IMR-90 (cell line): ENCODE measurements around the gene PLCD1. TPM values are rescaled to one million over a fixed set of nuclear protein-coding genes. Genes with fewer than 3 reads are reported as not detected.

Experiments used
- ATAC-seq: fragments of 200-7000 bp; cut with Tn5 transposase; 2 replicates; pipeline ENCODE4 v1.9.1; 2020; ENCODE audit warnings: low read depth, mild to moderate bottlenecking, moderate library complexity
- BruUV-seq: library from RNA; stranded (reverse); fragments of 400-500 nt; replicated peaks from 2 replicates; lab custom pipeline; 2021; lab: Mats Ljungman, UMichigan
- CTCF ChIA-PET: fragments of 300-600 bp; formaldehyde crosslinking; extraction: SDS; loops from one replicate; lab custom pipeline; 2021; ENCODE audit warnings: antibody characterized with exemption; lab: Yijun Ruan, JAX
- POLR2A ChIA-PET: fragments of 300-600 bp; sonication (Branson Sonifier 250); formaldehyde crosslinking; loops from one replicate; lab custom pipeline; 2022; ENCODE audit warnings: antibody characterized with exemption; ENCODE audit not compliant: unreplicated experiment; lab: Charles Lee
- DNase-seq: peaks from one replicate; pipeline ENCODE4 v3.0.0; 2013
- H2AFZ ChIP-seq: replicated peaks from 2 replicates; pipeline ENCODE3; 2013; ENCODE audit warnings: low read length, mild to moderate bottlenecking; ENCODE audit not compliant: poor library complexity
- H2AK5ac ChIP-seq: 2 replicates; pipeline ENCODE4 v1.6.1; 2013; ENCODE audit warnings: low read depth, low read length, inconsistent platforms
- H2AK9ac ChIP-seq: replicated peaks from 2 replicates; pipeline ENCODE3; 2013; ENCODE audit warnings: mild to moderate bottlenecking, low read depth, low read length, moderate library complexity; ENCODE audit not compliant: poor library complexity
- H2BK120ac ChIP-seq: 2 replicates; pipeline ENCODE4 v1.6.1; 2013; ENCODE audit warnings: low read depth, low read length, inconsistent platforms
- H2BK15ac ChIP-seq: 3 replicates; pipeline ENCODE4 v1.6.1; 2013; ENCODE audit warnings: low read depth, low read length, inconsistent platforms
- H2BK20ac ChIP-seq: 2 replicates; pipeline ENCODE4 v1.6.1; 2013; ENCODE audit warnings: low read depth, mild to moderate bottlenecking, inconsistent platforms, low read length, moderate library complexity
- H2BK5ac ChIP-seq: 2 replicates; pipeline ENCODE4 v1.6.1; 2013; ENCODE audit warnings: mild to moderate bottlenecking, low read depth, low read length, inconsistent platforms; ENCODE audit not compliant: poor library complexity, severe bottlenecking
- H3K14ac ChIP-seq: replicated peaks from 2 replicates; pipeline ENCODE4 v1.6.1; 2013; ENCODE audit warnings: low read depth, low read length, inconsistent platforms
- H3K18ac ChIP-seq: 2 replicates; pipeline ENCODE4 v1.6.1; 2013; ENCODE audit warnings: low read depth, low read length, control low read depth
- H3K23ac ChIP-seq: 2 replicates; pipeline ENCODE4 v1.6.1; 2013; ENCODE audit warnings: low read depth, low read length, inconsistent platforms
- H3K27ac ChIP-seq: 2 replicates; pipeline ENCODE4 v1.5.1; 2013; ENCODE audit warnings: mild to moderate bottlenecking, control low read depth, low read length; ENCODE audit not compliant: insufficient read depth
- H3K27me3 ChIP-seq: 2 replicates; pipeline ENCODE4 v1.6.1; 2013; ENCODE audit warnings: low read length; ENCODE audit not compliant: control insufficient read depth, insufficient read depth
- H3K36me3 ChIP-seq: 2 replicates; pipeline ENCODE4 v1.6.1; 2013; ENCODE audit warnings: low read length, mixed read lengths; ENCODE audit not compliant: control insufficient read depth, insufficient read depth
- H3K4ac ChIP-seq: 2 replicates; pipeline ENCODE4 v1.6.1; 2013; ENCODE audit warnings: low read depth, low read length, inconsistent platforms
- H3K4me1 ChIP-seq: 2 replicates; pipeline ENCODE4 v1.6.1; 2013; ENCODE audit warnings: low read length, mixed read lengths; ENCODE audit not compliant: control insufficient read depth, insufficient read depth
- H3K4me2 ChIP-seq: 2 replicates; pipeline ENCODE4 v1.6.1; 2013; ENCODE audit warnings: low read depth, mild to moderate bottlenecking, control low read depth, low read length, moderate library complexity
- H3K4me3 ChIP-seq: 2 replicates; pipeline ENCODE4 v1.5.1; 2013; ENCODE audit warnings: low read depth, mild to moderate bottlenecking, control low read depth, low read length, moderate library complexity; ENCODE audit not compliant: insufficient read depth
- H3K56ac ChIP-seq: 2 replicates; pipeline ENCODE4 v1.6.1; 2013; ENCODE audit warnings: low read length, inconsistent platforms; ENCODE audit not compliant: insufficient read depth; ENCODE audit errors: extremely low read depth
- H3K79me1 ChIP-seq, 2 experiments: 2 replicates each; pipeline ENCODE4 v1.6.1; 2013; ENCODE audit warnings: low read length in 2 of 2, inconsistent platforms in 1 of 2, low read depth in 1 of 2
- H3K9ac ChIP-seq: 2 replicates; pipeline ENCODE4 v1.6.1; 2013; ENCODE audit warnings: low read depth, low read length, control low read depth
- H3K9me1 ChIP-seq: 2 replicates; pipeline ENCODE4 v1.6.1; 2013; ENCODE audit warnings: low read length, inconsistent platforms; ENCODE audit not compliant: insufficient read depth
- H3K9me3 ChIP-seq: 2 replicates; pipeline ENCODE4 v1.6.1; 2013; ENCODE audit warnings: low read length; ENCODE audit not compliant: control insufficient read depth, insufficient read depth
- H4K20me1 ChIP-seq: 2 replicates; pipeline ENCODE4 v1.6.1; 2013; ENCODE audit warnings: low read length, inconsistent platforms; ENCODE audit not compliant: insufficient read depth
- H4K5ac ChIP-seq: 2 replicates; pipeline ENCODE4 v1.6.1; 2013; ENCODE audit warnings: mild to moderate bottlenecking, low read depth, low read length, control low read depth
- H4K8ac ChIP-seq, 2 experiments: 2 replicates each; pipeline ENCODE4 v1.6.1; 2013; ENCODE audit warnings: low read depth in 2 of 2, low read length in 2 of 2, control low read depth in 1 of 2, inconsistent platforms in 1 of 2
- H4K91ac ChIP-seq: 2 replicates; pipeline ENCODE4 v1.6.1; 2013; ENCODE audit warnings: low read depth, low read length, inconsistent platforms; ENCODE audit not compliant: insufficient read depth
- CHD1 ChIP-seq: IDR thresholded peaks from 2 replicates; pipeline ENCODE4 v1.6.1; 2012; ENCODE audit warnings: low read depth, low read length, improper control_type of control experiment
- FOS ChIP-seq: fragments of 150-350 bp; IDR thresholded peaks from 2 replicates; pipeline ENCODE4 v1.6.1; 2016; ENCODE audit warnings: low read depth, low read length
- MAFK ChIP-seq: IDR thresholded peaks from 2 replicates; pipeline ENCODE4 v1.6.1; 2012; ENCODE audit warnings: low read depth, low read length, improper control_type of control experiment
- MAZ ChIP-seq: IDR thresholded peaks from 2 replicates; pipeline ENCODE4 v1.6.1; 2012; ENCODE audit warnings: low read depth, mild to moderate bottlenecking, low read length, improper control_type of control experiment, moderate library complexity, borderline replicate concordance
- MXI1 ChIP-seq: IDR thresholded peaks from 2 replicates; pipeline ENCODE4 v1.6.1; 2012; ENCODE audit warnings: low read depth, mild to moderate bottlenecking, low read length, moderate library complexity, borderline replicate concordance
- POLR2A ChIP-seq: IDR thresholded peaks from 2 replicates; pipeline ENCODE4 v1.6.1; 2012; ENCODE audit warnings: mild to moderate bottlenecking, low read depth, low read length
- RAD21 ChIP-seq: IDR thresholded peaks from 2 replicates; pipeline ENCODE4 v1.6.1; 2012; ENCODE audit warnings: low read length, improper control_type of control experiment
- RCOR1 ChIP-seq: IDR thresholded peaks from 2 replicates; pipeline ENCODE4 v1.6.1; 2012; ENCODE audit warnings: mild to moderate bottlenecking, low read length, improper control_type of control experiment; ENCODE audit not compliant: insufficient replicate concordance
- RFX5 ChIP-seq: IDR thresholded peaks from 2 replicates; pipeline ENCODE4 v1.8.0; 2012; ENCODE audit warnings: low read depth, mild to moderate bottlenecking, low read length, moderate library complexity
- WGBS, 2 experiments: methylation state at CpG; one replicate each; pipeline versions ENCODE4 v1.1.5 to v1.1.7; 2013; ENCODE audit warnings: missing lambda C conversion rate in 2 of 2; ENCODE audit not compliant: insufficient read length in 1 of 2; ENCODE audit errors: extremely low coverage in 2 of 2; 5-methylcytosine and 5-hydroxymethylcytosine counted together
- dilution Hi-C: fragments of 300-500 bp; cut with HindIII; formaldehyde crosslinking; loops from one replicate; pipeline ENCODE4 v1.14.3; 2018; ENCODE audit warnings: low sequenced_read_pairs; ENCODE audit not compliant: unreplicated experiment
- in situ Hi-C: fragments of 300-500 bp; cut with MboI; formaldehyde crosslinking; loops from 3 replicates; pipeline ENCODE4 v1.14.3; 2019; ENCODE audit warnings: low sequenced_read_pairs, inconsistent platforms, mixed read lengths
- intact Hi-C: fragments of 100-400 bp; cut with micrococcal nuclease; formaldehyde crosslinking; loops from 2 replicates; pipeline ENCODE4 v1.10.0; 2022
- polyA plus RNA-seq, 3 experiments: library from polyadenylated mRNA; depleted of rRNA; stranded (reverse); fragments of >200 nt; gene quantifications; 2 replicates each; pipeline ENCODE4 v1.2.3, GENCODE V29; 2012; ENCODE audit warnings: low replicate concordance in 1 of 3
- total RNA-seq: library from RNA; depleted of rRNA; stranded (reverse); fragments of >200 nt; gene quantifications from 2 replicates; pipeline ENCODE4 v1.2.3, GENCODE V29; 2012
- TF ChIP-seq, protein P1 (sequence below): fragments of 150-350 bp; IDR thresholded peaks from 2 replicates; pipeline ENCODE4 v1.6.1; 2016; ENCODE audit warnings: low read depth, mild to moderate bottlenecking, low read length, moderate library complexity, borderline replicate concordance
- TF ChIP-seq, protein P2 (sequence below): conservative IDR thresholded peaks from 2 replicates; pipeline ENCODE4 v1.5.1; 2012; ENCODE audit warnings: mild to moderate bottlenecking, low read depth, low read length, improper control_type of control experiment

The PLCD1 gene
- total and polyA plus RNA-seq, 2 of the 4 experiments (the other 2 are of a cell fraction) = 14.9 to 16.3 TPM

DNA sequence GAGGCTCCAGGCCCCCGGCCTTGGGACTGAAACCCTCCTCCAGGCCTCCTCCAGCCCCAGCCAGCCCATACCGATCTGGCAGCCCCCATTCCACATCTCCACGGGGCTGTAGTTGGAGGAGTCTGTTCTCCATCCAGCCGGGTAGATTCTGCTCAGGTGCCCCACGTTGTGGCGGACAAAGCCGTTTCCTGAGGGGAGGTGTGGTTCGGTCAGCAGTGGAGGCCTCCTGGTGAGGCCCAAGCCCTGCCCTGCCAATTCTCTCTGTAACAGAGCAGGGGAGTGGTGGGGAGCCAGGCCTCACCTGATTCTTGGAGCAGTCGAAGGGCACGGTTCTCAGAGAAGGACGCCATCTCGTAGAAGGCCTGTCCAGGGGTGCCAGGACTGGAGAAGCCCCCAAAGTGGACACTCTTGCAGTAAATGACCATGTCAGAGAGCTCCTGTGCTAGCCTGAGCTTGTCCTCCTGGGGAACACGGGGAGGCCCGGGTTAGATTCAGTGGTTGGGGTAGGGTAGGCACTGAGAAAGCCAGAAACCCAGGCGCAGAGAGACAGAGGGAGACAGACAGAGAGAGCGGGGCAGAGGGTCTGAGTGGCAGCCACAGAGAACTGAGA lies 20.4 kb downstream of the PLCD1 start:
- no peak overlapping the region for H3K14ac ChIP-seq
- peaks cover 29% of the 10 kb centered on the region for H3K36me3 ChIP-seq
- ChIA-PET CTCF (no interaction called here), POLR2A (no interaction called here)
- H4K5ac ChIP-seq = no peak overlapping the region
- H3K9me1 ChIP-seq = peaks cover 8% of the 10 kb centered on the region; the same call in 1 of the 2 replicates
- dilution Hi-C loops (no loop called here), in situ Hi-C loops (no loop called here), intact Hi-C loops (no loop called here)
- H3K79me1 ChIP-seq = no peaks in the 10 kb centered on the region
- no peak overlapping the region for H2BK120ac ChIP-seq
- H3K4me3 ChIP-seq = no peak overlapping the region
- no peak overlapping the region for H3K56ac ChIP-seq
- no peak overlapping the region for H4K8ac ChIP-seq
- no peak overlapping the region for H2AFZ ChIP-seq
- TF ChIP-seq RCOR1 = no peak
- no peak for TF ChIP-seq POLR2A
- TF ChIP-seq, protein P1, sequence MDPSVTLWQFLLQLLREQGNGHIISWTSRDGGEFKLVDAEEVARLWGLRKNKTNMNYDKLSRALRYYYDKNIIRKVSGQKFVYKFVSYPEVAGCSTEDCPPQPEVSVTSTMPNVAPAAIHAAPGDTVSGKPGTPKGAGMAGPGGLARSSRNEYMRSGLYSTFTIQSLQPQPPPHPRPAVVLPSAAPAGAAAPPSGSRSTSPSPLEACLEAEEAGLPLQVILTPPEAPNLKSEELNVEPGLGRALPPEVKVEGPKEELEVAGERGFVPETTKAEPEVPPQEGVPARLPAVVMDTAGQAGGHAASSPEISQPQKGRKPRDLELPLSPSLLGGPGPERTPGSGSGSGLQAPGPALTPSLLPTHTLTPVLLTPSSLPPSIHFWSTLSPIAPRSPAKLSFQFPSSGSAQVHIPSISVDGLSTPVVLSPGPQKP = no peak
- TF ChIP-seq MXI1 = no peak
- TF ChIP-seq MAZ = no peak
- TF ChIP-seq CHD1 = no peak
- TF ChIP-seq, protein P2, sequence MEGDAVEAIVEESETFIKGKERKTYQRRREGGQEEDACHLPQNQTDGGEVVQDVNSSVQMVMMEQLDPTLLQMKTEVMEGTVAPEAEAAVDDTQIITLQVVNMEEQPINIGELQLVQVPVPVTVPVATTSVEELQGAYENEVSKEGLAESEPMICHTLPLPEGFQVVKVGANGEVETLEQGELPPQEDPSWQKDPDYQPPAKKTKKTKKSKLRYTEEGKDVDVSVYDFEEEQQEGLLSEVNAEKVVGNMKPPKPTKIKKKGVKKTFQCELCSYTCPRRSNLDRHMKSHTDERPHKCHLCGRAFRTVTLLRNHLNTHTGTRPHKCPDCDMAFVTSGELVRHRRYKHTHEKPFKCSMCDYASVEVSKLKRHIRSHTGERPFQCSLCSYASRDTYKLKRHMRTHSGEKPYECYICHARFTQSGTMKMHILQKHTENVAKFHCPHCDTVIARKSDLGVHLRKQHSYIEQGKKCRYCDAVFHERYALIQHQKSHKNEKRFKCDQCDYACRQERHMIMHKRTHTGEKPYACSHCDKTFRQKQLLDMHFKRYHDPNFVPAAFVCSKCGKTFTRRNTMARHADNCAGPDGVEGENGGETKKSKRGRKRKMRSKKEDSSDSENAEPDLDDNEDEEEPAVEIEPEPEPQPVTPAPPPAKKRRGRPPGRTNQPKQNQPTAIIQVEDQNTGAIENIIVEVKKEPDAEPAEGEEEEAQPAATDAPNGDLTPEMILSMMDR = no peak
- TF ChIP-seq RFX5 = no peak
- no peak for TF ChIP-seq MAFK
- no peak for TF ChIP-seq RAD21
- TF ChIP-seq FOS = no peak
- 92% methylated on average over 4 of the region's 16 CpGs; no CpG with 5 or more reads in 1 of the 2 experiments for WGBS, 2 experiments
- H2AK9ac ChIP-seq = peak overlapping the region; percentile 24
- H2AK5ac ChIP-seq = no peak overlapping the region
- no peak overlapping the region for H3K4ac ChIP-seq
- H3K9ac ChIP-seq = no peak overlapping the region
- H2BK15ac ChIP-seq = no peak overlapping the region
- BruUV-seq = no TSS peak
- no peak overlapping the region for H4K91ac ChIP-seq
- no peaks in the 10 kb centered on the region for H3K27me3 ChIP-seq
- no peak overlapping the region for H3K27ac ChIP-seq
- no peaks in the 10 kb centered on the region for H3K4me1 ChIP-seq
- DNase-seq = no peak
- no peak overlapping the region for H3K23ac ChIP-seq
- no peak for ATAC-seq
- H2BK20ac ChIP-seq = no peak overlapping the region
- no peak overlapping the region for H2BK5ac ChIP-seq
- no peak overlapping the region for H3K4me2 ChIP-seq
- H4K20me1 ChIP-seq = peaks cover 3% of the 10 kb centered on the region; the same call in 1 of the 2 replicates
- H3K9me3 ChIP-seq = no peaks in the 10 kb centered on the region
- no peak overlapping the region for H3K18ac ChIP-seq
